Subcutaneous adipose tissue (tissue), 4 donors: Measurements from ENCODE around the gene SCYL1. TPM values are rescaled to one million over a fixed set of nuclear protein-coding genes. Genes with fewer than 3 reads are reported as not detected.

Experiments
- CTCF ChIP-seq: fragments of 450-650 bp; IDR thresholded peaks from one replicate; pipeline ENCODE4 v1.5.1; 2016; ENCODE audit warnings: low read depth, mild to moderate bottlenecking, control low read depth, antibody characterized with exemption, moderate library complexity
- small RNA-seq: library from RNA; depleted of rRNA; stranded (forward); fragments of <200 nt; gene quantifications from one replicate; pipeline ENCODE3, GENCODE V24; 2016
- total RNA-seq, 4 donors: library from RNA; depleted of rRNA; stranded (reverse); fragments of >200 nt; gene quantifications; one replicate each; pipeline ENCODE4 v1.1.0, GENCODE V29; 2016

Gene SCYL1
- total RNA-seq, 4 donors from 2014 or later, result 63.1 to 85.3 (median 67.0) TPM

- no peak for TF ChIP-seq CTCF
Observed at GRCh38 chr11:65584106-65584505, 59.2 kb downstream of the SCYL1 start.

- TF ChIP-seq CTCF, result no peak
Observed at GRCh38 chr11:65584723-65585171, 59.9 kb downstream of the SCYL1 start.

- TF ChIP-seq CTCF, result no peak
Observed at GRCh38 chr11:65585396-65586246, 60.7 kb downstream of the SCYL1 start.

DNA sequence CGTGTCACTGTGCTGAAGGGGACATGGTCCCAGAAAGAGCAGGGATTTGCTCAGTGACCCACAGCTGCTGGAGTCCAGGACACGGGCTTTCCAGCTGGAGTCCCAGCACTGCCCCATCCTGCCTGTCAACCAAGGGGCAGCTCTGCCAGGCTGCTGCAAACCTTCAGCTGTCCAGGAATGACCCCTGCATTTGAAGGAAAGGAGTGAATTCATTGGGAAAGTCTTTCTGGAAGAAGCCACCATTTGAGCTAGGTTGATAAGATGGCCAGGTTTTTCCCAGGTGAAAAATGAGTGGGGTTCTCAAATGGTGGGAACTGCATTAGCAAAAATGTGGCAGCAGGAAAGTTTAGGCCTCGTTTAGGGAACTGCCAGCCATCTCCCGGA, 61.4 kb downstream of the SCYL1 start:
- TF ChIP-seq CTCF, result no peak

DNA sequence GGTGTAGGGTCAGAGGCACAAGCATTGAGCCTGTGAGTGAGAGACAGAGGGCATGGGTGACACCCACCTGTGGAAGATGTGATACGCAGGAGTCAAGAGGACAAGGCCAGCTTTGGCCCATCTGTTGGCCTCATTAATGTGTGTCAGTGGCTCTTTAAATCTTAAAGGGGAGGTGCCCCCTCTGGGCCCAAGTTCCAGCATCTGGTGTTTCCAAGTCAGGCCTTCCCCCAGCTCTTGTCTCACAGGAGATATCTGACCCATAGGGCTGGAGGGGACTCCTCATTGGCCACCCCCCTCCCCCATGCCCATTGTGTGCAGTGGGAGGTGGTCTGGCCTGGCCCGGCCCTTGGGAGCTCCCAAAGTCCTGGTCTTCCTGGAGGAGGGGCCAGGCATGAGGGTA, 61.8 kb downstream of the SCYL1 start:
- no peak for TF ChIP-seq CTCF

Small RNA genes lying within 50 kb of the gene (small RNA-seq; reads per million reads assigned to genes)
- gene AP001362.1 (not detected), gene RF01684 (not detected)

Other genes with a start within 250 kb of the SCYL1 start
- 10 to 100 TPM; 16.5 to 38.6 (median 28.5) TPM for gene CDC42EP2, start 210.2 kb upstream of the SCYL1 start, total RNA-seq
- 10 to 100 TPM; 20.1 to 34.1 (median 28.1) TPM for gene DPF2, start 191.2 kb upstream of the SCYL1 start, total RNA-seq
- gene TIGD3, start 170.3 kb upstream of the SCYL1 start, total RNA-seq, result not detected
- gene SLC25A45, start 142.4 kb upstream of the SCYL1 start, total RNA-seq, result 1 to 10 TPM in 3 of 4 donors, under 1 TPM in 1; 0.82 to 7.3 (median 6.8) TPM
- 10 to 100 TPM; 32.5 to 44.7 (median 40.3) TPM for gene FRMD8, start 138.4 kb upstream of the SCYL1 start, total RNA-seq
- gene NEAT1, start 102.3 kb upstream of the SCYL1 start, total RNA-seq, result 100 to 1,000 TPM; 537 to 773 (median 608) TPM
- over 10,000 TPM; 16,732 to 21,734 (median 18,618) TPM for gene MALAT1, start 26.0 kb upstream of the SCYL1 start, total RNA-seq
- 10 to 100 TPM; 24.8 to 81.3 (median 77.3) TPM for gene LTBP3, start 33.3 kb downstream of the SCYL1 start, total RNA-seq
- 10 to 100 TPM; 24.2 to 66.2 (median 35.1) TPM for gene ZNRD2, start 45.4 kb downstream of the SCYL1 start, total RNA-seq
- 10 to 100 TPM; 15.2 to 48.8 (median 31.0) TPM for gene FAM89B, start 47.5 kb downstream of the SCYL1 start, total RNA-seq
- gene EHBP1L1, start 51.0 kb downstream of the SCYL1 start, total RNA-seq, result 10 to 100 TPM; 27.1 to 79.5 (median 45.7) TPM
- gene KCNK7, start 70.7 kb downstream of the SCYL1 start, total RNA-seq, result under 1 TPM in 1 of 4 donors, not detected in 3; 0.57 TPM
- 10 to 100 TPM; 25.2 to 58.6 (median 28.8) TPM for gene MAP3K11, start 89.1 kb downstream of the SCYL1 start, total RNA-seq
- gene PCNX3, start 90.7 kb downstream of the SCYL1 start, total RNA-seq, result 10 to 100 TPM; 10.3 to 25.2 (median 11.2) TPM
- gene SIPA1, start 113.0 kb downstream of the SCYL1 start, total RNA-seq, result 10 to 100 TPM; 19.8 to 42.8 (median 22.9) TPM
- 10 to 100 TPM; 31.5 to 65.7 (median 34.6) TPM for gene RELA, start 137.8 kb downstream of the SCYL1 start, total RNA-seq
- 10 to 100 TPM; 39.3 to 54.2 (median 49.0) TPM for gene KAT5, start 187.2 kb downstream of the SCYL1 start, total RNA-seq
- gene RNASEH2C, start 195.7 kb downstream of the SCYL1 start, total RNA-seq, result 100 to 1,000 TPM in 2 of 4 donors, 10 to 100 TPM in 2; 41.6 to 101 (median 97.7) TPM